Astrocyte of the cerebellum (primary cell): ENCODE measurements around the gene DNAH17.

Experiments used
- DNase-seq: peaks from one replicate; pipeline ENCODE4 v3.0.0-alpha.2; 2011; ENCODE audit warnings: low read depth
- H3K4me3 ChIP-seq: 2 replicates; pipeline ENCODE4 v1.5.1; 2011; ENCODE audit warnings: mild to moderate bottlenecking, low read depth, low read length, moderate library complexity
- CTCF ChIP-seq: IDR thresholded peaks from 2 replicates; pipeline ENCODE4 v1.5.1; 2012; ENCODE audit warnings: low read length, low read depth, moderate library complexity, mild to moderate bottlenecking; ENCODE audit errors: missing control alignments
- in situ Hi-C: cut with HindIII; loops from 2 replicates; pipeline ENCODE4 v1.10.0; 2017; ENCODE audit warnings: low sequenced_read_pairs

The DNAH17 gene

DNA sequence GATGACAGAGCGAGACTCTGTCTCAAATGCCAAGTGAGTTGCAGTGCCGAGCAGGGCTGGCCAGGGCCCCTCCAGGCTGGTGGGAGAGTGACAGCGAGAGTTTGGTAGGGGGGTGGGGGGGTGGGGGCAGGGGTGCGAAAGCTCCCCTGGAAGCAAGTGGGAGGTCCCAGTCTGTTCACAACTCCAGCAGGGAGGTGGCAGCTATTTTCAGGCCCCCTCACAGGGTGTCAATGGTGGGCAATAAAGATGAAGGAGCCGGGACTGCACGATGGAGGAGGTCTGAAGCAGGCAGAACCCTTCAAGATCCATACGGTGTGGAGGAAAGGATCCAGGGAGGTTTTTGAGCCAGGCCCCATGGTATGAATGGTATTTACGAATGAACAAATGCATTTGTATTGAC is 115.0 kb downstream of the DNAH17 start:
- in situ Hi-C loops = no loop called here
- no peak for DNase-seq
- no peak overlapping the region for H3K4me3 ChIP-seq
- no peak for TF ChIP-seq CTCF

- in situ Hi-C loops = no loop called here
- TF ChIP-seq CTCF = no peak
- H3K4me3 ChIP-seq = no peak overlapping the region
- DNase-seq = no peak
These were observed 115.5 kb downstream of the DNAH17 start for GRCh38 chr17:78461799-78462053.

- no peak for DNase-seq
- in situ Hi-C loops = no loop called here
- TF ChIP-seq CTCF = no peak
- no peak overlapping the region for H3K4me3 ChIP-seq
These were observed 116.0 kb downstream of the DNAH17 start for GRCh38 chr17:78460951-78461798.

- no peak for DNase-seq
- no peak for TF ChIP-seq CTCF
- no peak overlapping the region for H3K4me3 ChIP-seq
- in situ Hi-C loops = no loop called here
These were observed 117.0 kb downstream of the DNAH17 start for GRCh38 chr17:78460176-78460675.

- in situ Hi-C loops = no loop called here
- DNase-seq = no peak
- TF ChIP-seq CTCF = no peak
- no peak overlapping the region for H3K4me3 ChIP-seq
These were observed 117.5 kb downstream of the DNAH17 start for GRCh38 chr17:78459696-78460095.

DNA sequence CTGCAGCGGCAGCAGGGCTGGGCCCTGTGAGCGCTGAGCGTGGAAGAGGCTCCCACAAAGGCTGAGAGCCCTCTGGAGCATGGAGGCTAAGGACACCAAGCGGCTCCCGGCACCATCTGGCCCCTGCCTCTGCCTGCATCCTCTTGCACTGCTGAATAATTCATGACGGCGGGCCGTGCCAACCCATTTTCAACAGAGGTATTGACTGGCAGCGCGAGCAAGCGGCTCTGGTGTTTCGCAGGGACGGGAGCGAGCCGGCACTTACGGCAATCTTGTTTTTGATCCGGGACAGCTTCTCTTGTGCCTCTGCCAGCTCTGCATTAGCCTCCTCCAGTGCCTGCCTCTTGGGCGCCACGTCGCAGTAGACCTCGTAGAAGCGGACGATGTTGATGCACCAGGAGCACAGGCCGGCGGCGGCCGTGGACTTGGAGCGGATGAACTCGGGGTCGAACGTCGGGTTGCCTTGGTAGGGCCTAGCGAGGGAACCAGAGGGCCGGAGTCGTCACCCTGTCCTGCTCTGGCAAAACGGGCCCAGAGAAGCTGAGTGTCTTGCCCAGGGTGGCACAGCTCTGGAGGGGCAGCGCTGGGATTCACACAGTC is 118.4 kb downstream of the DNAH17 start:
- H3K4me3 ChIP-seq = no peak overlapping the region
- in situ Hi-C loops = no loop called here
- no peak for TF ChIP-seq CTCF
- no peak for DNase-seq
